ENCODE measurements around the gene KHSRP.

DNA sequence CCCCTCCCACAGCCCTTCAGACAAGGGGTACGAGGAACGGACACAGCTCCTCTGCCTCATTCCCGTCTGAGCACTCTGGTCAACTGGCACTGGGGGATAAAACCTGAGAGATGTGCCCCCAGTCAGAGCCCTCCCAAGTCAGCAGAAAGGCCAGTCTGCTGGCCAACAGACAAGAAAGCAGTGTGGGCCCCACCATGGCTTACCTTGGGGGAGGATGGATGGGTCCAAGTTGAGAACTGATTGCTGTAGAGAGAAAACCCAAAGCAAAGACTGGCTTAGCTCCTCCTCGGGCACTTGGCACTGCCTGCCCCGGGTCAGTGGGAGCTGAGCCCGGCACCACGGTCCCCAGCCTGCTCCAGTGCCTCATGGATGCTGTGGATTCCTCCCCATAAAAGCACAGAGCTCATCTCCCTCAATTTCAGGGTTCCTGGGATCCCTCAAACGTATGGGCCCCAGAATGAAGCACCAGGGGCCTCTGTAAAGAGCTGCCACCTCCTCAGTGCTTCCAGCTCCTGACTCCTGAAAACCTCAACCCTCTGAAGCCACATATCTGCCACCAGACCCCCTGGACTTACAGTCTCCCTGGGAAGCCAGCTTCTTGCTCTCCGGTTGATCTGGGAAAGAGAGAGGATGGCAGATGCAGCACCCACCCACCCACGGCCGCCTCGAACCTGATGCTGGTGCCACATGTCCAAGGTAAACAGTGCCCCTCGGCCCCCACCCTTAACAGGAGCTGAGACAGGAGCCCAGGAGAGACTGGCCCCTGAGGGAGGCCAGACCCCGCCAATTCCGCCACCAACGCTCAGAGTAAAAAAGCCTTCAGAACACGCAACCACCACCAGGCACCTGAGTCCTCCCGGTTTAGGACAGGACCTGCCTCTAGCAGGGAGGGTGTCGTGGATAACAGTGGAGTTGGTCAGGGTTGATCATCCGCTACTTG is 3.3 kb downstream of the KHSRP start:
- TF ChIP-seq, protein P1, sequence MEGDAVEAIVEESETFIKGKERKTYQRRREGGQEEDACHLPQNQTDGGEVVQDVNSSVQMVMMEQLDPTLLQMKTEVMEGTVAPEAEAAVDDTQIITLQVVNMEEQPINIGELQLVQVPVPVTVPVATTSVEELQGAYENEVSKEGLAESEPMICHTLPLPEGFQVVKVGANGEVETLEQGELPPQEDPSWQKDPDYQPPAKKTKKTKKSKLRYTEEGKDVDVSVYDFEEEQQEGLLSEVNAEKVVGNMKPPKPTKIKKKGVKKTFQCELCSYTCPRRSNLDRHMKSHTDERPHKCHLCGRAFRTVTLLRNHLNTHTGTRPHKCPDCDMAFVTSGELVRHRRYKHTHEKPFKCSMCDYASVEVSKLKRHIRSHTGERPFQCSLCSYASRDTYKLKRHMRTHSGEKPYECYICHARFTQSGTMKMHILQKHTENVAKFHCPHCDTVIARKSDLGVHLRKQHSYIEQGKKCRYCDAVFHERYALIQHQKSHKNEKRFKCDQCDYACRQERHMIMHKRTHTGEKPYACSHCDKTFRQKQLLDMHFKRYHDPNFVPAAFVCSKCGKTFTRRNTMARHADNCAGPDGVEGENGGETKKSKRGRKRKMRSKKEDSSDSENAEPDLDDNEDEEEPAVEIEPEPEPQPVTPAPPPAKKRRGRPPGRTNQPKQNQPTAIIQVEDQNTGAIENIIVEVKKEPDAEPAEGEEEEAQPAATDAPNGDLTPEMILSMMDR (IDR thresholded peaks at IDR 0.05): no peak
- TF ChIP-seq POLR2A (IDR thresholded peaks at IDR 0.05): no peak
- no peak for TF ChIP-seq EP300 (IDR thresholded peaks at IDR 0.05)
